ENCODE data around the gene SHISAL2A. TPM values are rescaled to one million over a fixed set of nuclear protein-coding genes. Genes with fewer than 3 reads are reported as not detected.

Gene SHISAL2A
- total and polyA plus RNA-seq, 2 donors (not counting 3 experiments of a cell fraction or from before 2014, with no cell fraction given), result not detected

GRCh38 chr1:52636721-52637695 lies 4.0 kb downstream of the SHISAL2A start:
- ChIA-PET CTCF (no interaction called here), POLR2A (no interaction called here)
- DNase-seq (ENCODE audit: low read depth, low spot score) (no peak), FAIRE-seq (no peak)
- Histone ChIP-seq H2AFZ (ENCODE audit: low read depth, low read length) (no peak overlapping the region), H3K4me1 (ENCODE audit: control insufficient read depth, extremely low read depth, insufficient read depth, low read length) (no peaks in the 10 kb centered on the region), H3K9me1 (replicated peaks; ENCODE audit: control insufficient read depth, extremely low read depth, insufficient read depth, low read length) (no peaks in the 10 kb centered on the region), H3K9ac (replicated peaks; ENCODE audit: extremely low read depth, insufficient read depth, low read length) (no peak overlapping the region), H3K27me3 (ENCODE audit: control insufficient read depth in 2 of 2, insufficient read depth in 2 of 2, low read length in 2 of 2) (peaks cover 35% of the 10 kb centered on the region in 2 experiments), H3K36me3 (ENCODE audit: control insufficient read depth in 2 of 2, extremely low read depth in 1 of 2, insufficient read depth in 2 of 2, low read length in 2 of 2) (no peaks in the 10 kb centered on the region), H3K27ac (ENCODE audit: insufficient read depth, low read depth, low read length) (no peak overlapping the region), H3K4me2 (ENCODE audit: insufficient read depth, low read length) (no peak overlapping the region), H3K9me3 (replicated peaks; ENCODE audit: control insufficient read depth, insufficient read depth, low read length) (no peaks in the 10 kb centered on the region), H3K4me3 (replicated peaks in 1 of 3; ENCODE audit: insufficient read depth in 1 of 3, low read depth in 1 of 3, low read length in 3 of 3) (no peak overlapping the region), H4K20me1 (replicated peaks; ENCODE audit: control insufficient read depth, extremely low read depth, insufficient read depth, low read length) (no peaks in the 10 kb centered on the region), H3K79me2 (ENCODE audit: control insufficient read depth, insufficient read depth, low read length) (no peaks in the 10 kb centered on the region)
- TF ChIP-seq POLR2A (IDR thresholded peaks at IDR 0.05; ENCODE audit: low read depth, low read length) (no peak), MYC (IDR thresholded peaks at IDR 0.05; ENCODE audit: low read depth, low read length) (no peak), FOS (IDR thresholded peaks at IDR 0.05; ENCODE audit: borderline replicate concordance, insufficient read depth, low read length) (no peak), EZH2 (IDR thresholded peaks at IDR 0.05; ENCODE audit: borderline replicate concordance, low read depth, low read length, severe bottlenecking) (no peak), POLR2AphosphoS5 (IDR thresholded peaks at IDR 0.05; ENCODE audit: insufficient read depth, low read depth, low read length) (no peak), GATA2 (IDR thresholded peaks at IDR 0.05; ENCODE audit: insufficient read depth, insufficient read length, low read depth, low read length) (no peak), JUN (IDR thresholded peaks at IDR 0.05; ENCODE audit: borderline replicate concordance, insufficient read depth, insufficient read length, low read depth) (no peak)
- TF ChIP-seq, protein P1, sequence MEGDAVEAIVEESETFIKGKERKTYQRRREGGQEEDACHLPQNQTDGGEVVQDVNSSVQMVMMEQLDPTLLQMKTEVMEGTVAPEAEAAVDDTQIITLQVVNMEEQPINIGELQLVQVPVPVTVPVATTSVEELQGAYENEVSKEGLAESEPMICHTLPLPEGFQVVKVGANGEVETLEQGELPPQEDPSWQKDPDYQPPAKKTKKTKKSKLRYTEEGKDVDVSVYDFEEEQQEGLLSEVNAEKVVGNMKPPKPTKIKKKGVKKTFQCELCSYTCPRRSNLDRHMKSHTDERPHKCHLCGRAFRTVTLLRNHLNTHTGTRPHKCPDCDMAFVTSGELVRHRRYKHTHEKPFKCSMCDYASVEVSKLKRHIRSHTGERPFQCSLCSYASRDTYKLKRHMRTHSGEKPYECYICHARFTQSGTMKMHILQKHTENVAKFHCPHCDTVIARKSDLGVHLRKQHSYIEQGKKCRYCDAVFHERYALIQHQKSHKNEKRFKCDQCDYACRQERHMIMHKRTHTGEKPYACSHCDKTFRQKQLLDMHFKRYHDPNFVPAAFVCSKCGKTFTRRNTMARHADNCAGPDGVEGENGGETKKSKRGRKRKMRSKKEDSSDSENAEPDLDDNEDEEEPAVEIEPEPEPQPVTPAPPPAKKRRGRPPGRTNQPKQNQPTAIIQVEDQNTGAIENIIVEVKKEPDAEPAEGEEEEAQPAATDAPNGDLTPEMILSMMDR (IDR thresholded peaks at IDR 0.05; ENCODE audit: extremely low read depth in 1 of 2, insufficient read depth in 1 of 2, low read depth in 1 of 2, low read length in 2 of 2), result no peak
- TF ChIP-seq, protein P2, sequence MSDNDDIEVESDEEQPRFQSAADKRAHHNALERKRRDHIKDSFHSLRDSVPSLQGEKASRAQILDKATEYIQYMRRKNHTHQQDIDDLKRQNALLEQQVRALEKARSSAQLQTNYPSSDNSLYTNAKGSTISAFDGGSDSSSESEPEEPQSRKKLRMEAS (IDR thresholded peaks at IDR 0.05; ENCODE audit: insufficient read depth, insufficient read length), result no peak
- intact Hi-C loops (cut with micrococcal nuclease) (no loop called here), dilution Hi-C loops (cut with MboI; ENCODE audit: extremely low pct_ligation_motif_present, low sequenced_read_pairs) (no loop called here)
- BruUV-seq (replicated peaks), result no TSS peak

All from endothelial cell of umbilical vein (primary cell).